GM21423 (cell line): Measurements from ENCODE around the gene GRM3.

Experiments
- ATAC-seq: cut with Tn5 transposase; IDR thresholded peaks from one replicate; pipeline ENCODE4 v1.9.1; 2021; ENCODE audit warnings: mild to moderate bottlenecking, moderate library complexity; ENCODE audit not compliant: unreplicated experiment

GRM3 gene

GRCh38 chr7:86689363-86689762 lies 45.7 kb downstream of the GRM3 start:
- no peak for ATAC-seq

GRCh38 chr7:86692755-86693154 lies 49.0 kb downstream of the GRM3 start:
- ATAC-seq = no peak

GRCh38 chr7:86706406-86706805 lies 62.7 kb downstream of the GRM3 start:
- ATAC-seq = no peak

- no peak for ATAC-seq
Measured at GRCh38 chr7:86708031-86708680, 64.4 kb downstream of the GRM3 start.

GRCh38 chr7:86720306-86720705 lies 76.6 kb downstream of the GRM3 start:
- ATAC-seq = no peak

- no peak for ATAC-seq
Measured at GRCh38 chr7:86733783-86734182, 90.1 kb downstream of the GRM3 start.

- no peak for ATAC-seq
Measured at GRCh38 chr7:86745013-86745745, 101.5 kb downstream of the GRM3 start.

GRCh38 chr7:86747698-86748097 lies 104.0 kb downstream of the GRM3 start:
- ATAC-seq = no peak

GRCh38 chr7:86748201-86748600 lies 104.5 kb downstream of the GRM3 start:
- ATAC-seq = no peak

- ATAC-seq = no peak
Measured at GRCh38 chr7:86748843-86749719, 105.4 kb downstream of the GRM3 start.

- ATAC-seq = no peak
Measured at GRCh38 chr7:86749741-86750665, 106.3 kb downstream of the GRM3 start.

- no peak for ATAC-seq
Measured at GRCh38 chr7:86760236-86760635, 116.5 kb downstream of the GRM3 start.

- no peak for ATAC-seq
Measured at GRCh38 chr7:86762129-86762528, 118.4 kb downstream of the GRM3 start.

- ATAC-seq = no peak
Measured at GRCh38 chr7:86765931-86766330, 122.2 kb downstream of the GRM3 start.

GRCh38 chr7:86768394-86768793 lies 124.7 kb downstream of the GRM3 start:
- no peak for ATAC-seq

- peak; percentile 64 for ATAC-seq
Measured at GRCh38 chr7:86768967-86769760, 125.5 kb downstream of the GRM3 start.

GRCh38 chr7:86773309-86773708 lies 129.6 kb downstream of the GRM3 start:
- ATAC-seq = no peak

GRCh38 chr7:86775203-86775602 lies 131.5 kb downstream of the GRM3 start:
- ATAC-seq = no peak

- no peak for ATAC-seq
Measured at GRCh38 chr7:86776136-86776535, 132.4 kb downstream of the GRM3 start.

- no peak for ATAC-seq
Measured at GRCh38 chr7:86778271-86778670, 134.6 kb downstream of the GRM3 start.
